HG03571 (cell line): ENCODE measurements around the gene PSMB3.
A peak's percentile ranks its signal among the peaks of the same experiment; 100 is the strongest.

Experiments
- ATAC-seq: cut with Tn5 transposase; IDR thresholded peaks from one replicate; pipeline ENCODE4 v1.9.1; 2021; ENCODE audit not compliant: unreplicated experiment

The PSMB3 gene

DNA sequence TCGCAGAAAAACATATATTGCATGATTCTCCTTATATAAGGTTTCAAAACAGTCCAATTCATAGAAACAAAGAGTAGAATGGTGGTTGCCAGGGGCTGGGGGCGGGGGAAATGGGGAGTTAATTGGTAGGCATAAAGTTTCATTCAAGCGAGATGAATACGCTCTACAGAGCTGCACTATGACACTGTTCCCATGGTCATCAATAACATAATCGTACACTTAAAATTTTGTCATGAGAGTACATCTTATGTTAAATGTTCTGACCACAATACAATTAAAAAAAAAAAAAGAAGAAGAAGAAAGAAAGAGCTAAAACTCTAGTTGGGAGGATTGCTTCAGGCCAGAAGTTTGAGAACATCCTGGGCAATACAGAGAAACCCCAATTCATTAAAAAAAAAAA, 41.7 kb downstream of the PSMB3 start:
- ATAC-seq = no peak

DNA sequence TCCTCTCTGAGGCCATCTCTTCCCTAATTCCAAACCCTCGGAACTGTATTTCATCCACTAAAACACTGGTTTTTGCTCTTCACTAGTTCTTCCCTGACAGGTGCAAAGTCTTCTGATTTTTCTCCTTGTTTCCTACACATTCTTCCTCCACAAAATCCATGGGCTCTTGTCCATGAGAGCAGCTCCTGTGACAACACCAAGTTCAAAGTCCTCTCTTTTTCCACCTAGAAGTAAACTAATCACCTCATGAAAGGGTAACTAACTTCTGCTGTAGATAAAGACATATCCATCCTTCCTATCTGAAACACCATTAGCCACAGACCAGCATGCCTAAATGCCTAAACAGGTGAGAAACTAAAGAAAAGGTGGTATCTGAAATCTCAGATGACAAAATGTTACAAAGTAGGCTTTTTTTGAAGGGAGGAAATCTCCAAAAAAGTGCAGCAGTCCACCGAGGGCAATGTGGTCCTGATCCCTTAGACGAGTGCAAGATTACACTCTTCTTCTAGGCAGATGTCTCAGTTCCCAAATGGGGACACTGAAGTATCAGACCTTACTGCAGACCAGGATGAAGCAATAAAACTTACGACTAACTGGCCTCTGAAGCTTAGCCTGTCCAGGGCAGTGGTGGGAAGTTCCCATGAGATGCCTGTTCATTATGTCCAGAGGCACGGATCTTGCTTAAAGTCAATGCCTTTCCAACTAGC, 44.1 kb downstream of the PSMB3 start:
- no peak for ATAC-seq

DNA sequence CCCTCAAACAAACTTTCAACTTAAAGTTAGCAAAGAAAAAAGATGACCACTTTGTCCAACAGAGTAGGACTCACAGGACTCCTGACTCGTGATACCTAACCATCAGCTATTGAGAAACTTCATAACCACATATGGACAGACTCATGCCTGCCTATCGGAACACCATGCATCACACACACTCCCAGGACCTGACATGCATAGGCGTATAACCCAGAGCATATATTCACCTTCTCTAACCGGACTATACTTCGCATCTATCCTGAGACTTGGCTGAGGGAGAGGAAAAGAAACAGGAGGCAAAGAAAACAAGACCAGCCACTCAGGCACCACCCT, 44.6 kb downstream of the PSMB3 start:
- no peak for ATAC-seq

DNA sequence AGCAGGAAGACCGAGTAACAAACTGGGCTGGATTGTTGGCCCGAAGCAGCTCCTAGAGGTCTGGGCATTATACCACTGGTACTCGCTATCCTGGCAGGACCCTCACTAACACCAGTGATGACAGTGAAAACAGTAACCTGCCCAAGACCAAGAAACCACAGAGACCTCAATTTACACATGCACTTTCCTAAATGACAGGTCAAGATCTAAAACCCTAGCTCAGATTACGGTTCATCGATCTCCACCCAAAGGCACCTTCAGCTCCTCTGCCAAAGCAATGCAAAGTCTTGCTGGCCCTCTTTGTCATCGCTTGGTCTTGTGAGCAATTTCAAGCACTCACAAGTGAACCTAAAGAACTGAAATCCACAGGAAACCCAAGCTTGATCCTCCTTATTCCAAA, 45.3 kb downstream of the PSMB3 start:
- no peak for ATAC-seq

DNA sequence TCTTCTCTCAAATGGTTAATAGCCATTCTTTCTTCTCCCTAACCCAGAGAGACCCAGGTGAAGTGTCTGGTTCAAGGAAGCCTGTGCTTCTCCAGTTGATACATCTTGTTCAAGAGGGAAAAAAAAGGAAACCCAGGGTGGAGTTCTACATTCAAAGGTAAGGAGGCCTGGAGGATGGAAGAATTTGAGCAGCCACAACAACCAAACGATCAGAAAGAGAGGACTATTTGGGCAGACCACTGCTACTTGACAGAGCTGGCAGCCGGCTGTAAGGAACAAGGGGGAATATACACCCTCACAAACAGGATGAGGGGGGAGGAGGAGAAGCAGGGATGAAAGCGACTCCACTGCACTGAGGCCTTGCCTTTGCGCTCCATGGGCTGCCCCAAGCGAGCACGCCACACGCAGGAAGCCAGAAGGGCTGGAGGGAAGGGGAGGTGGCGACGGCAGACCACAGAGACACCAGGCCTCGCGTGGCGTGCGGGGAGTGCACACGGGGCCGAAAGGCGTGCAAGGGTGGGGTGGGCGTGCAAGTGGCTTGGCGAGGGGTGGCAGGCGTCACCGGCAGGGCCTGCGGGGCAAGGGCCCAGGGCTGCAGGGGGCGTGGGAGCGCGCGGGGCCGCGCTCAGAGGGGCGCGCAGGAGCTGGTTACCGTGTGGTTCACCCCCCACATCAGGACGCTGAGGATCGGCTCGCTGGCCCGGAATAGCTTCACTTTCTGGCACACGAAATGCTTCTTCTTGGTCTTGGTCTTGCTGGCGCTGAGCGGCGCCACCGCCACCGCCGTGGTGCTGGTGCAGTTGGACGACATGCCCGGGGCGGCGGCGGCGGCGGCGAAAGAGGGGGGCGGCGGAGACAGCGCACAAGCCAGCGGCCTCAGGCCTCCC, 46.3 kb downstream of the PSMB3 start:
- peak; percentile 6 for ATAC-seq

DNA sequence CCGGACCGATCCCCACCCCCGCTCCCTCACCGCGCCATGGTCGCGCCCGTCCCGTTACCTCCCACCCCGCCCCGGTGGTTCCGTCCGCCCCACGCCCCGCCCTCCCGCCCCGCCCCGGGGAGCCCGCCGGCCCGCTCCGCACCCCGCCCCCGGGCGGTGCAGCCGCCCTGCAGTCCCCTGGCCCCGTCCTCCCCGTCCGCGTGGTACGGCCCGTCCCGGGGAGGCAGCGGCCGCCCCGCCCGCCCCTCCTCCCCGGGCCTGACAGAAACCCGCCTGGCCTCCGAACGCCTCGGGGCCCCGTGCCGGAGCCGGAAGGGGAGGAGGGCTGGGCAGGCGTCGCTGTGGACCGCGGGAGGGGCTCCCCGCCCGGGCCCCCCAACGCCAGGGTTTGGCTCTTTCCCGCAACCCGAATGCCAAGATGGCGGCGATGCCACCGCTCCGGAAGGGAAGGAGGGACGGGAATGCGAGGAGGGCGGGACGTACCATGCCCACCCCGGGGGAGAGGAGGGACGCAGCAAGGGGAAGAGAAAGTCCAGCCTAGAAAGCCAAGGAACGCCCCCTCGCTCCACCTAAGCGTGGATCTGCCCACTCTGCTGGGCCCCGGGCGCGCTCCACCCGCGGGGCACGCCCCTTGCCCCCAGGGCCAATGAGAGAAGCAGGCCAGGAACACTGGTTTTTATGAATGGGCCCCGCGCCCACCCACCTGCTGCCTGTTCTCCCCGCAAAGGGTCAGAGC, 47.1 kb downstream of the PSMB3 start, which contains the start of gene PIP4K2B:
PIP4K2B (minus strand) TSS at position 56 of the 736 bp plus-strand sequence. CDS start 132 bp downstream, outside the sequence.
- ATAC-seq = peak; percentile 74

DNA sequence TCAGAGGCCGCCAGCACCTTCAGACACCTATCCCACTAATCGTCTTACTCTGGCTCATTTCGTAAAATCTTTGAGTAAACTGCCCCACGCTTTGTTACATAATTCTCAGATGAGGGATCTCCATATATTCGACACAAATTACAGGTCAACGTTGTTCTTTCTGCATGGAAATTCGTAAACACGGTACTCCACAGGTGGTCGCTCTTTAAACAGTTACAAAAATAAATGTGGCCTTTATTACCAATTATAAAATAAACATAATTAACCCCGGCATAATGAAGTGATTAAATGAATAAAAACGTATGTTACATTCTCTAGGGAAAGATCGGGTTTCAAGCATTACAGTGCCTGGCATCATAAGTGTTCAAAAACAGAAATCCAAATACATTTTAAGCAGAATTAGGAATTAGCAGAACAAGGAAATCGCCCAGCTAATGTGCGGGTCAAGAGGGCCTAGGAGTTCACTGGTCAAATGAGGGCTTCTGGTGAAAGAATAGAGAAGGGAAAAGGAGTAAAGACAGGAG, 47.8 kb downstream of the PSMB3 start:
- no peak for ATAC-seq

DNA sequence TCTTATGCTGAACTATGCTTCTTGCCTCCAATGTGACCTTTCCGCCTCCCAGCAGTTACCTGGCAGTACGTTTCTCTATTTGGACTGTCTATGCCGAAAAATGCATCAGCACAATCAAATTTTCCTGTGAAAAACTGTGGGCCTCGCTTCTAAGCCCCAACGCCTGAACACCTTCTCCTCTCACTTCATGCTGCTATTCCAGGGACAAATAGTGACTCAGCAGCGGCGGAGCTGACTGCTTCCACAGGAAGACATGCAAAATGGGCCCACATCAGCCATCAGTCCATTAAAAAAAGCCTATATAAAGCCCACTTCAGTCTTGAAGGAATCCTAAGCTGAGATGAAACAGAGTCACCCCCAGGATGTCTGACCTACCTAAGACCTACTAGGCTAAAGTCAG, 57.3 kb downstream of the PSMB3 start:
- no peak for ATAC-seq
